IMR-90 (cell line): Measurements from ENCODE around the gene PLXDC1. TPM values are rescaled to one million over a fixed set of nuclear protein-coding genes. Genes with fewer than 3 reads are reported as not detected.

Experiments
- ATAC-seq: fragments of 200-7000 bp; cut with Tn5 transposase; 2 replicates; pipeline ENCODE4 v1.9.1; 2020; ENCODE audit warnings: low read depth, mild to moderate bottlenecking, moderate library complexity
- BruUV-seq: library from RNA; stranded (reverse); fragments of 400-500 nt; replicated peaks from 2 replicates; lab custom pipeline; 2021; lab: Mats Ljungman, UMichigan
- CTCF ChIA-PET: fragments of 300-600 bp; formaldehyde crosslinking; extraction: SDS; loops from one replicate; lab custom pipeline; 2021; ENCODE audit warnings: antibody characterized with exemption; lab: Yijun Ruan, JAX
- POLR2A ChIA-PET: fragments of 300-600 bp; sonication (Branson Sonifier 250); formaldehyde crosslinking; loops from one replicate; lab custom pipeline; 2022; ENCODE audit warnings: antibody characterized with exemption; ENCODE audit not compliant: unreplicated experiment; lab: Charles Lee
- DNase-seq: peaks from one replicate; pipeline ENCODE4 v3.0.0; 2013
- H2AFZ ChIP-seq: replicated peaks from 2 replicates; pipeline ENCODE3; 2013; ENCODE audit warnings: low read length, mild to moderate bottlenecking; ENCODE audit not compliant: poor library complexity
- H2AK5ac ChIP-seq: 2 replicates; pipeline ENCODE4 v1.6.1; 2013; ENCODE audit warnings: low read depth, low read length, inconsistent platforms
- H2AK9ac ChIP-seq: replicated peaks from 2 replicates; pipeline ENCODE3; 2013; ENCODE audit warnings: mild to moderate bottlenecking, low read depth, low read length, moderate library complexity; ENCODE audit not compliant: poor library complexity
- H2BK120ac ChIP-seq: 2 replicates; pipeline ENCODE4 v1.6.1; 2013; ENCODE audit warnings: low read depth, low read length, inconsistent platforms
- H2BK15ac ChIP-seq: 3 replicates; pipeline ENCODE4 v1.6.1; 2013; ENCODE audit warnings: low read depth, low read length, inconsistent platforms
- H2BK20ac ChIP-seq: 2 replicates; pipeline ENCODE4 v1.6.1; 2013; ENCODE audit warnings: low read depth, mild to moderate bottlenecking, inconsistent platforms, low read length, moderate library complexity
- H2BK5ac ChIP-seq: 2 replicates; pipeline ENCODE4 v1.6.1; 2013; ENCODE audit warnings: mild to moderate bottlenecking, low read depth, low read length, inconsistent platforms; ENCODE audit not compliant: poor library complexity, severe bottlenecking
- H3K14ac ChIP-seq: replicated peaks from 2 replicates; pipeline ENCODE4 v1.6.1; 2013; ENCODE audit warnings: low read depth, low read length, inconsistent platforms
- H3K18ac ChIP-seq: 2 replicates; pipeline ENCODE4 v1.6.1; 2013; ENCODE audit warnings: low read depth, low read length, control low read depth
- H3K23ac ChIP-seq: 2 replicates; pipeline ENCODE4 v1.6.1; 2013; ENCODE audit warnings: low read depth, low read length, inconsistent platforms
- H3K27ac ChIP-seq: 2 replicates; pipeline ENCODE4 v1.5.1; 2013; ENCODE audit warnings: mild to moderate bottlenecking, control low read depth, low read length; ENCODE audit not compliant: insufficient read depth
- H3K27me3 ChIP-seq: 2 replicates; pipeline ENCODE4 v1.6.1; 2013; ENCODE audit warnings: low read length; ENCODE audit not compliant: control insufficient read depth, insufficient read depth
- H3K36me3 ChIP-seq: 2 replicates; pipeline ENCODE4 v1.6.1; 2013; ENCODE audit warnings: low read length, mixed read lengths; ENCODE audit not compliant: control insufficient read depth, insufficient read depth
- H3K4ac ChIP-seq: 2 replicates; pipeline ENCODE4 v1.6.1; 2013; ENCODE audit warnings: low read depth, low read length, inconsistent platforms
- H3K4me1 ChIP-seq: 2 replicates; pipeline ENCODE4 v1.6.1; 2013; ENCODE audit warnings: low read length, mixed read lengths; ENCODE audit not compliant: control insufficient read depth, insufficient read depth
- H3K4me2 ChIP-seq: 2 replicates; pipeline ENCODE4 v1.6.1; 2013; ENCODE audit warnings: low read depth, mild to moderate bottlenecking, control low read depth, low read length, moderate library complexity
- H3K4me3 ChIP-seq: 2 replicates; pipeline ENCODE4 v1.5.1; 2013; ENCODE audit warnings: low read depth, mild to moderate bottlenecking, control low read depth, low read length, moderate library complexity; ENCODE audit not compliant: insufficient read depth
- H3K56ac ChIP-seq: 2 replicates; pipeline ENCODE4 v1.6.1; 2013; ENCODE audit warnings: low read length, inconsistent platforms; ENCODE audit not compliant: insufficient read depth; ENCODE audit errors: extremely low read depth
- H3K79me1 ChIP-seq, 2 experiments: 2 replicates each; pipeline ENCODE4 v1.6.1; 2013; ENCODE audit warnings: low read length in 2 of 2, inconsistent platforms in 1 of 2, low read depth in 1 of 2
- H3K9ac ChIP-seq: 2 replicates; pipeline ENCODE4 v1.6.1; 2013; ENCODE audit warnings: low read depth, low read length, control low read depth
- H3K9me1 ChIP-seq: 2 replicates; pipeline ENCODE4 v1.6.1; 2013; ENCODE audit warnings: low read length, inconsistent platforms; ENCODE audit not compliant: insufficient read depth
- H3K9me3 ChIP-seq: 2 replicates; pipeline ENCODE4 v1.6.1; 2013; ENCODE audit warnings: low read length; ENCODE audit not compliant: control insufficient read depth, insufficient read depth
- H4K20me1 ChIP-seq: 2 replicates; pipeline ENCODE4 v1.6.1; 2013; ENCODE audit warnings: low read length, inconsistent platforms; ENCODE audit not compliant: insufficient read depth
- H4K5ac ChIP-seq: 2 replicates; pipeline ENCODE4 v1.6.1; 2013; ENCODE audit warnings: mild to moderate bottlenecking, low read depth, low read length, control low read depth
- H4K8ac ChIP-seq, 2 experiments: 2 replicates each; pipeline ENCODE4 v1.6.1; 2013; ENCODE audit warnings: low read depth in 2 of 2, low read length in 2 of 2, control low read depth in 1 of 2, inconsistent platforms in 1 of 2
- H4K91ac ChIP-seq: 2 replicates; pipeline ENCODE4 v1.6.1; 2013; ENCODE audit warnings: low read depth, low read length, inconsistent platforms; ENCODE audit not compliant: insufficient read depth
- BHLHE40 ChIP-seq: fragments of 150-350 bp; IDR thresholded peaks from 2 replicates; pipeline ENCODE4 v1.6.1; 2016; ENCODE audit warnings: mild to moderate bottlenecking, low read depth, low read length
- CEBPB ChIP-seq: IDR thresholded peaks from 2 replicates; pipeline ENCODE4 v1.6.1; 2012; ENCODE audit warnings: low read depth, low read length, improper control_type of control experiment
- CHD1 ChIP-seq: IDR thresholded peaks from 2 replicates; pipeline ENCODE4 v1.6.1; 2012; ENCODE audit warnings: low read depth, low read length, improper control_type of control experiment
- CTCF ChIP-seq: conservative IDR thresholded peaks from 2 replicates; pipeline ENCODE4 v1.5.1; 2012; ENCODE audit warnings: mild to moderate bottlenecking, low read depth, low read length, improper control_type of control experiment
- FOS ChIP-seq: fragments of 150-350 bp; IDR thresholded peaks from 2 replicates; pipeline ENCODE4 v1.6.1; 2016; ENCODE audit warnings: low read depth, low read length
- MAFK ChIP-seq: IDR thresholded peaks from 2 replicates; pipeline ENCODE4 v1.6.1; 2012; ENCODE audit warnings: low read depth, low read length, improper control_type of control experiment
- MAZ ChIP-seq: IDR thresholded peaks from 2 replicates; pipeline ENCODE4 v1.6.1; 2012; ENCODE audit warnings: low read depth, mild to moderate bottlenecking, low read length, improper control_type of control experiment, moderate library complexity, borderline replicate concordance
- MXI1 ChIP-seq: IDR thresholded peaks from 2 replicates; pipeline ENCODE4 v1.6.1; 2012; ENCODE audit warnings: low read depth, mild to moderate bottlenecking, low read length, moderate library complexity, borderline replicate concordance
- NFE2L2 ChIP-seq: fragments of 150-350 bp; IDR thresholded peaks from 2 replicates; pipeline ENCODE4 v1.6.1; 2016; ENCODE audit warnings: low read depth, mild to moderate bottlenecking, low read length
- POLR2A ChIP-seq: IDR thresholded peaks from 2 replicates; pipeline ENCODE4 v1.6.1; 2012; ENCODE audit warnings: mild to moderate bottlenecking, low read depth, low read length
- RAD21 ChIP-seq: IDR thresholded peaks from 2 replicates; pipeline ENCODE4 v1.6.1; 2012; ENCODE audit warnings: low read length, improper control_type of control experiment
- RCOR1 ChIP-seq: IDR thresholded peaks from 2 replicates; pipeline ENCODE4 v1.6.1; 2012; ENCODE audit warnings: mild to moderate bottlenecking, low read length, improper control_type of control experiment; ENCODE audit not compliant: insufficient replicate concordance
- RFX5 ChIP-seq: IDR thresholded peaks from 2 replicates; pipeline ENCODE4 v1.8.0; 2012; ENCODE audit warnings: low read depth, mild to moderate bottlenecking, low read length, moderate library complexity
- SMC3 ChIP-seq: fragments of 150-350 bp; IDR thresholded peaks from 2 replicates; pipeline ENCODE4 v1.6.1; 2016; ENCODE audit warnings: low read depth, mild to moderate bottlenecking, antibody characterized with exemption, low read length, moderate library complexity
- USF2 ChIP-seq: fragments of 150-350 bp; IDR thresholded peaks from 2 replicates; pipeline ENCODE4 v1.6.1; 2017; ENCODE audit warnings: mild to moderate bottlenecking, antibody characterized with exemption, low read length, low read depth
- WGBS, 2 experiments: methylation state at CpG; one replicate each; pipeline versions ENCODE4 v1.1.5 to v1.1.7; 2013; ENCODE audit warnings: missing lambda C conversion rate in 2 of 2; ENCODE audit not compliant: insufficient read length in 1 of 2; ENCODE audit errors: extremely low coverage in 2 of 2; 5-methylcytosine and 5-hydroxymethylcytosine counted together
- dilution Hi-C: fragments of 300-500 bp; cut with HindIII; formaldehyde crosslinking; loops from one replicate; pipeline ENCODE4 v1.14.3; 2018; ENCODE audit warnings: low sequenced_read_pairs; ENCODE audit not compliant: unreplicated experiment
- in situ Hi-C: fragments of 300-500 bp; cut with MboI; formaldehyde crosslinking; loops from 3 replicates; pipeline ENCODE4 v1.14.3; 2019; ENCODE audit warnings: low sequenced_read_pairs, inconsistent platforms, mixed read lengths
- intact Hi-C: fragments of 100-400 bp; cut with micrococcal nuclease; formaldehyde crosslinking; loops from 2 replicates; pipeline ENCODE4 v1.10.0; 2022
- polyA plus RNA-seq, 3 experiments: library from polyadenylated mRNA; depleted of rRNA; stranded (reverse); fragments of >200 nt; gene quantifications; 2 replicates each; pipeline ENCODE4 v1.2.3, GENCODE V29; 2012; ENCODE audit warnings: low replicate concordance in 1 of 3
- total RNA-seq: library from RNA; depleted of rRNA; stranded (reverse); fragments of >200 nt; gene quantifications from 2 replicates; pipeline ENCODE4 v1.2.3, GENCODE V29; 2012
- TF ChIP-seq, protein P1 (sequence below): fragments of 150-350 bp; IDR thresholded peaks from 2 replicates; pipeline ENCODE4 v1.6.1; 2016; ENCODE audit warnings: low read depth, mild to moderate bottlenecking, low read length, moderate library complexity, borderline replicate concordance

The PLXDC1 gene
- total and polyA plus RNA-seq, 2 of the 4 experiments (the other 2 are of a cell fraction): under 0.01 to 0.50 TPM

DNA sequence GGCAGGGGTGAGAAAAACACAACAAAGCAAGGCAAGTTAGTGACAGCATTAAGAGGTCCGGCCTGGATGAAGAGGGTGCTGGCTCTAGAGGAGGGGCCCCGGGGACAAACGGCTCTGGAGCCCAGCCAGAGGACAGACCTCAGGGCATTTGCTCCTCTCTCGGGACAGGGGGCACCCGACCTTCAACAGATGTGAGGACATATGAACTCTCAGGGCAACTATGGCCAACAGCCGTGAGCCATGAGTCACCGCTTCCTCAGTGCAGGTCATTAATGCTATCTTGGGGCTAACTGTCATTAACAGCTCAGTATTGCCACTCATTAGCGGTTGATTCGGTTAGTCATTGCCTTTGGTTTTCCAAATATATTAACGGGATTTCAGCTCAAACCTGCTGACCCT lies 24.3 kb upstream of the PLXDC1 start:
- no peak overlapping the region for H2AK5ac ChIP-seq
- DNase-seq (no peak), ATAC-seq (no peak)
- no peak overlapping the region for H3K23ac ChIP-seq
- no peak overlapping the region for H3K56ac ChIP-seq
- no peak overlapping the region for H3K4ac ChIP-seq
- H2AFZ ChIP-seq: no peak overlapping the region
- H3K9me3 ChIP-seq: no peaks in the 10 kb centered on the region
- POLR2A ChIA-PET: no interaction called here
- H4K91ac ChIP-seq: no peak overlapping the region
- no peak overlapping the region for H2BK5ac ChIP-seq
- peaks cover 10% of the 10 kb centered on the region; the same call in 1 of the 2 replicates for H3K9me1 ChIP-seq
- dilution Hi-C loops: no loop called here
- H3K27ac ChIP-seq: no peak overlapping the region
- no peak overlapping the region for H2BK20ac ChIP-seq
- no peaks in the 10 kb centered on the region for H3K4me1 ChIP-seq
- H3K9ac ChIP-seq: no peak overlapping the region
- H3K79me1 ChIP-seq: 0 out of 4 replicates have a peak, but pooled peaks cover 0 to 2% of the 10 kb centered on the region in 2 experiments
- intact Hi-C loops: loop anchor here (1.0 kb wide), 1 partner anchor 192 kb away; no protein-coding TSS in a partner anchor
- no peak overlapping the region for H2AK9ac ChIP-seq
- in situ Hi-C loops: no loop called here
- 75% methylated on average over 9 of the region's 10 CpGs; no CpG with 5 or more reads in 1 of the 2 experiments for WGBS, 2 experiments
- no peak overlapping the region for H4K8ac ChIP-seq
- peaks cover 22% of the 10 kb centered on the region for H3K36me3 ChIP-seq
- H2BK15ac ChIP-seq: no peak overlapping the region
- peaks cover 10% of the 10 kb centered on the region for H4K20me1 ChIP-seq
- CTCF ChIA-PET: interaction anchor here (1.6 to 2.7 kb wide), 2 partner anchors 9 to 11 kb away, joined by 6 to 19 read pairs; partner anchors contain the start of gene ARL5C
- BruUV-seq: no TSS peak
- no peak overlapping the region for H3K14ac ChIP-seq
- no peak overlapping the region for H2BK120ac ChIP-seq
- no peak for TF ChIP-seq SMC3
- no peak for TF ChIP-seq POLR2A
- TF ChIP-seq, protein P1, sequence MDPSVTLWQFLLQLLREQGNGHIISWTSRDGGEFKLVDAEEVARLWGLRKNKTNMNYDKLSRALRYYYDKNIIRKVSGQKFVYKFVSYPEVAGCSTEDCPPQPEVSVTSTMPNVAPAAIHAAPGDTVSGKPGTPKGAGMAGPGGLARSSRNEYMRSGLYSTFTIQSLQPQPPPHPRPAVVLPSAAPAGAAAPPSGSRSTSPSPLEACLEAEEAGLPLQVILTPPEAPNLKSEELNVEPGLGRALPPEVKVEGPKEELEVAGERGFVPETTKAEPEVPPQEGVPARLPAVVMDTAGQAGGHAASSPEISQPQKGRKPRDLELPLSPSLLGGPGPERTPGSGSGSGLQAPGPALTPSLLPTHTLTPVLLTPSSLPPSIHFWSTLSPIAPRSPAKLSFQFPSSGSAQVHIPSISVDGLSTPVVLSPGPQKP: no peak
- TF ChIP-seq BHLHE40: no peak
- TF ChIP-seq CTCF: no peak
- TF ChIP-seq FOS: no peak
- no peak for TF ChIP-seq MXI1
- no peak for TF ChIP-seq CHD1
- TF ChIP-seq RAD21: no peak
- TF ChIP-seq MAZ: no peak
- TF ChIP-seq MAFK: no peak
- no peak for TF ChIP-seq RCOR1
- TF ChIP-seq NFE2L2: no peak
- no peak for TF ChIP-seq RFX5
- TF ChIP-seq USF2: no peak
- no peak for TF ChIP-seq CEBPB
- H3K4me2 ChIP-seq: no peak overlapping the region
- H3K18ac ChIP-seq: no peak overlapping the region
- no peaks in the 10 kb centered on the region for H3K27me3 ChIP-seq
- no peak overlapping the region for H3K4me3 ChIP-seq
- no peak overlapping the region for H4K5ac ChIP-seq
